Glutamatergic neuron (in vitro differentiated cells): ENCODE measurements around the gene ZFR2. TPM values are rescaled to one million over a fixed set of nuclear protein-coding genes. Genes with fewer than 3 reads are reported as not detected.
A peak's percentile ranks its signal among the peaks of the same experiment; 100 is the strongest.

Experiments
- DNase-seq: peaks from one replicate; pipeline ENCODE4 v3.0.0; 2022
- H3K27ac Mint-ChIP-seq: one replicate; pipeline ENCODE4 v1.8.0; 2020; ENCODE audit warnings: mild to moderate bottlenecking, mixed read lengths, inconsistent platforms; ENCODE audit not compliant: unreplicated experiment
- H3K27me3 Mint-ChIP-seq: one replicate; pipeline ENCODE4 v1.8.0; 2020; ENCODE audit warnings: mild to moderate bottlenecking, moderate library complexity, mixed read lengths, inconsistent platforms; ENCODE audit not compliant: unreplicated experiment
- H3K36me3 Mint-ChIP-seq: one replicate; pipeline ENCODE4 v1.8.0; 2020; ENCODE audit warnings: mild to moderate bottlenecking, mixed read lengths, inconsistent platforms; ENCODE audit not compliant: unreplicated experiment
- H3K4me1 Mint-ChIP-seq: one replicate; pipeline ENCODE4 v1.8.0; 2020; ENCODE audit warnings: mild to moderate bottlenecking, low read depth, mixed read lengths, inconsistent platforms; ENCODE audit not compliant: unreplicated experiment
- H3K4me3 Mint-ChIP-seq: one replicate; pipeline ENCODE4 v1.8.0; 2020; ENCODE audit warnings: mild to moderate bottlenecking, mixed read lengths, inconsistent platforms; ENCODE audit not compliant: unreplicated experiment
- H3K9me3 Mint-ChIP-seq: one replicate; pipeline ENCODE4 v1.8.0; 2020; ENCODE audit warnings: mild to moderate bottlenecking, moderate library complexity, mixed read lengths, inconsistent platforms; ENCODE audit not compliant: unreplicated experiment
- long read RNA-seq: library from polyadenylated mRNA; unstranded; transcript quantifications from one replicate; pipeline ENCODE4 v2.0.0, GENCODE V29; 2020; ENCODE audit not compliant: unreplicated experiment
- total RNA-seq: library from RNA; stranded (reverse); fragmentation: NEBNext Ultra II Directional; extraction: Animal tissue kit (Norgen Biotek cat#: 25700); gene quantifications from one replicate; pipeline ENCODE4 v1.2.1, GENCODE V29; 2021; ENCODE audit not compliant: unreplicated experiment
- TF ChIP-seq, protein P1 (sequence below): fragments of 200-600 bp; sonication (generic); IDR thresholded peaks from one replicate; pipeline ENCODE4 v1.5.0; 2021; ENCODE audit not compliant: partially characterized antibody, unreplicated experiment

ZFR2 gene
- 8.9 TPM for total RNA-seq
- long read RNA-seq, partial matches to known transcripts = 0 of 6 reads
- long read RNA-seq, other reads (novel, unspliced or antisense) = 3 of 6 reads

DNA sequence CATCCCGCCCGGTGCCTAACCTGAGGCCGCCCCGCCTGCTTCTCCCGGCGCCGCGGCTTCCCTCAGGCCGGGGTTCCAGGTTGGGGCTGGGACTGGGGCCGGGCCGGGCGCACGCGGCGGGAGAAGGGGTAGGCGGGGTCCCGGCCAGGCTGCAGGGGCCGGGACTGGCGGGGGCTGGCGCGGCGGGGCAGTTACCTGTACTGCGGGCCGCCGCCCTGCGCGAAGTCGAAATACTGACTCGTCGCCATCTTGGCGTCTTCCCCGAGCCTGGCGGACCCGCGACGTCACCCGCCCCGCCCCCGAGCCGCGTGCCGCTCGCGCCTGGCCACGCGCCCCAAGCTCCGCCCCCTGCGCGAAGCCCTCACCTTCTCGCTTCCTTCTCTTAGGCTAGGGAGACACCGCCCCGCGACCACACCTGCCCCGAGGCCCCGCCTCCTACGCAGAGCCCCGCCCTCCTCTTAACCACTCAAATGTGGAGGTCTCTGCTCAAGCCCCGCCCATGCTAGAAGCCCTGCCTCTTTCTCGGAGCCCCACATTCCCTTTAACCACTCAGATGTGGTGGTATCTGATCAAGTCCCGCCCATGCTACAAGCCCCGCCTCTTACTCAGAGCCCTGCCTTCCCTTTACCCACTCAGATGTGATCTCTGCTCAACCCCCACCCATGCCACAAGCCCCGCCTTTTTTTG is at the start of gene ZFR2:
Gene ZFR2, minus strand, starts transcription at position 269 of the 687 bp plus-strand sequence. Its CDS starts 21 bp downstream, at position 248.
- DNase-seq = peak; percentile 74
- TF ChIP-seq, protein P1, sequence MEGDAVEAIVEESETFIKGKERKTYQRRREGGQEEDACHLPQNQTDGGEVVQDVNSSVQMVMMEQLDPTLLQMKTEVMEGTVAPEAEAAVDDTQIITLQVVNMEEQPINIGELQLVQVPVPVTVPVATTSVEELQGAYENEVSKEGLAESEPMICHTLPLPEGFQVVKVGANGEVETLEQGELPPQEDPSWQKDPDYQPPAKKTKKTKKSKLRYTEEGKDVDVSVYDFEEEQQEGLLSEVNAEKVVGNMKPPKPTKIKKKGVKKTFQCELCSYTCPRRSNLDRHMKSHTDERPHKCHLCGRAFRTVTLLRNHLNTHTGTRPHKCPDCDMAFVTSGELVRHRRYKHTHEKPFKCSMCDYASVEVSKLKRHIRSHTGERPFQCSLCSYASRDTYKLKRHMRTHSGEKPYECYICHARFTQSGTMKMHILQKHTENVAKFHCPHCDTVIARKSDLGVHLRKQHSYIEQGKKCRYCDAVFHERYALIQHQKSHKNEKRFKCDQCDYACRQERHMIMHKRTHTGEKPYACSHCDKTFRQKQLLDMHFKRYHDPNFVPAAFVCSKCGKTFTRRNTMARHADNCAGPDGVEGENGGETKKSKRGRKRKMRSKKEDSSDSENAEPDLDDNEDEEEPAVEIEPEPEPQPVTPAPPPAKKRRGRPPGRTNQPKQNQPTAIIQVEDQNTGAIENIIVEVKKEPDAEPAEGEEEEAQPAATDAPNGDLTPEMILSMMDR = no peak
- peaks cover 3% of the 10 kb centered on the region for H3K4me1 Mint-ChIP-seq
- H3K4me3 Mint-ChIP-seq = peak within 1 kb of the TSS; percentile 77
- peaks cover 6% of the 10 kb centered on the region for H3K9me3 Mint-ChIP-seq
- no peaks in the 10 kb centered on the region for H3K36me3 Mint-ChIP-seq
- H3K27ac Mint-ChIP-seq = no peak within 1 kb of the TSS
- peaks cover 13% of the 10 kb centered on the region for H3K27me3 Mint-ChIP-seq

GRCh38 chr19:3916033-3916432 is 47.2 kb upstream of the ZFR2 start:
- H3K27me3 Mint-ChIP-seq = peaks cover 4% of the 10 kb centered on the region

DNA sequence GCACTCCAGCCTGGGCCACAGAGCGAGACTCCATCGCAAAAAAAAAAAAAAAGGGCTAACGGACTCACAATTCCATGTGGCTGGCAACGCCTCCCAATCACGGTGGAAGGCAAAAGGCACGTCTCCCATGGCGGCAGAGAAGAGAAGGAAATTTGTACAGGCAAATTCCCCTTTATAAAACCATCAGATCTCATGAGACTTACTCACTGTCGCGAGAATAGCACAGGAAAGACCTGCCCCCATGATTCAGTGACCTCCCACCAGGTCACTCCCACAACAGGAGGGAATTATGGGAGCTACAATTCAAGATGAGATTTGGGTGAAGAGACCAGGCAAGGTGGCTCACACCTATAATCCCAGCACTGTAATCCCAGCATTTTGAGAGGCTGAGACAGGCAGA is 45.4 kb upstream of the ZFR2 start:
- Mint-ChIP-seq H3K9me3 (peaks cover 13% of the 10 kb centered on the region), H3K36me3 (peaks cover 12% of the 10 kb centered on the region)

More at GRCh38 chr19:3916033-3916432, 47.2 kb upstream of the ZFR2 start:
- H3K4me3 Mint-ChIP-seq = no peak overlapping the region
- H3K9me3 Mint-ChIP-seq = peaks cover 6% of the 10 kb centered on the region
- H3K27ac Mint-ChIP-seq = no peak overlapping the region
- TF ChIP-seq, protein P1 = no peak
- no peaks in the 10 kb centered on the region for H3K4me1 Mint-ChIP-seq
- peaks cover 10% of the 10 kb centered on the region for H3K36me3 Mint-ChIP-seq
- DNase-seq = no peak

DNA sequence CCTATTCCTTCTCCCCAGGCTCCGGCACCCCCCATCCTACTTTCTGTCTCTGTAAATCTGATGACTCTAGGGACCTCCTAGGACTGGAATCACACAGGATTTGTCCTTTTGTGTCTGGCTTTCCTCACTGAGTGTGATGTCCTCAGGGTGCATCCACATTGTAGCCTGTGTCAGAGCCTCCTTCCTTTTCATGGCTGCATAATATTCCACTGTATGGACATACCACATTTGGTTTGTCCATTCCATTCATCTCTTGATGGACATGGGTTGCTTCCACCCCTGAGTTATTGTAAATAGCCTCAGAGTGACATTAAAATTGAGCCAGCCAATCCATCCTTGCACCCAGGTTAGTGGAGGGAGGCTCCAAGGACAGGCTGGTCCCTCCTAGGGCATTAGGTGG is 41.3 kb upstream of the ZFR2 start:
- TF ChIP-seq, protein P1 = no peak
- Mint-ChIP-seq H3K9me3 (peaks cover 15% of the 10 kb centered on the region), H3K4me3 (no peak overlapping the region), H3K27ac (no peak overlapping the region), H3K36me3 (peaks cover 6% of the 10 kb centered on the region), H3K27me3 (no peaks in the 10 kb centered on the region), H3K4me1 (no peaks in the 10 kb centered on the region)
- no peak for DNase-seq

More for the DNA sequence above, 45.4 kb upstream of the ZFR2 start:
- TF ChIP-seq, protein P1 = no peak
- no peaks in the 10 kb centered on the region for H3K4me1 Mint-ChIP-seq
- no peak for DNase-seq
- H3K27me3 Mint-ChIP-seq = peaks cover 4% of the 10 kb centered on the region
- no peak overlapping the region for H3K27ac Mint-ChIP-seq
- no peak overlapping the region for H3K4me3 Mint-ChIP-seq
